ENCODE results near the gene NAXE. TPM values are rescaled to one million over a fixed set of nuclear protein-coding genes. Genes with fewer than 3 reads are reported as not detected.

The NAXE gene
- total RNA-seq, 2 donors from 2014 or later = 68.4 to 99.8 TPM

DNA sequence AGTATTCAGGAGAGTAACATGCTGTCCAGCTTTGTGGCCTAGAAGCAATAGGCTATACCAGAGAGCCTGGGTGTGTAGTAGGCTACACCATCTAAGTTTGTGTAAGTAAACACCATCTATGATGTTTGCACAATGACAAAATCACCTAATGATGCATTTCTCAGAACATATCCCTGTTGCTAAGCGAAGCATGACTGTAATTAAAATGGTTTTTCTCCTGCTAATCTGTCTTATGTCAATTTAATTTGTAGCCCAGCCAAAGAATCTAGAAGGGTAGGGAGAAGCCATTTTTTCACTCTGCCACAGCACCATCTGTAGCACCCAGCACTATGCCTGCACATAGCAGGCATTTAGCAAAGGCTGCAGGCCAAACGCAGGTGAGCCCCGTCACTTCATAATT is 14.0 kb upstream of the NAXE start:
- TF ChIP-seq, protein P1, sequence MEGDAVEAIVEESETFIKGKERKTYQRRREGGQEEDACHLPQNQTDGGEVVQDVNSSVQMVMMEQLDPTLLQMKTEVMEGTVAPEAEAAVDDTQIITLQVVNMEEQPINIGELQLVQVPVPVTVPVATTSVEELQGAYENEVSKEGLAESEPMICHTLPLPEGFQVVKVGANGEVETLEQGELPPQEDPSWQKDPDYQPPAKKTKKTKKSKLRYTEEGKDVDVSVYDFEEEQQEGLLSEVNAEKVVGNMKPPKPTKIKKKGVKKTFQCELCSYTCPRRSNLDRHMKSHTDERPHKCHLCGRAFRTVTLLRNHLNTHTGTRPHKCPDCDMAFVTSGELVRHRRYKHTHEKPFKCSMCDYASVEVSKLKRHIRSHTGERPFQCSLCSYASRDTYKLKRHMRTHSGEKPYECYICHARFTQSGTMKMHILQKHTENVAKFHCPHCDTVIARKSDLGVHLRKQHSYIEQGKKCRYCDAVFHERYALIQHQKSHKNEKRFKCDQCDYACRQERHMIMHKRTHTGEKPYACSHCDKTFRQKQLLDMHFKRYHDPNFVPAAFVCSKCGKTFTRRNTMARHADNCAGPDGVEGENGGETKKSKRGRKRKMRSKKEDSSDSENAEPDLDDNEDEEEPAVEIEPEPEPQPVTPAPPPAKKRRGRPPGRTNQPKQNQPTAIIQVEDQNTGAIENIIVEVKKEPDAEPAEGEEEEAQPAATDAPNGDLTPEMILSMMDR (IDR thresholded peaks at IDR 0.05) = no peak
- no peaks in the 10 kb centered on the region for H3K27me3 ChIP-seq
- H3K9me3 ChIP-seq = no peaks in the 10 kb centered on the region
- no peaks in the 10 kb centered on the region for H3K4me1 ChIP-seq
- no peak for DNase-seq
- intact Hi-C loops (cut with DNase I) = no loop called here
- no peak overlapping the region for H3K4me3 ChIP-seq
- H3K36me3 ChIP-seq = no peaks in the 10 kb centered on the region
- H3K9ac ChIP-seq (ENCODE audit: low read depth in 2 of 2, low read length in 2 of 2) = peak overlapping the region in 1 of 2 donors; percentile 34
- H3K27ac ChIP-seq = peak overlapping the region; percentile 47

DNA sequence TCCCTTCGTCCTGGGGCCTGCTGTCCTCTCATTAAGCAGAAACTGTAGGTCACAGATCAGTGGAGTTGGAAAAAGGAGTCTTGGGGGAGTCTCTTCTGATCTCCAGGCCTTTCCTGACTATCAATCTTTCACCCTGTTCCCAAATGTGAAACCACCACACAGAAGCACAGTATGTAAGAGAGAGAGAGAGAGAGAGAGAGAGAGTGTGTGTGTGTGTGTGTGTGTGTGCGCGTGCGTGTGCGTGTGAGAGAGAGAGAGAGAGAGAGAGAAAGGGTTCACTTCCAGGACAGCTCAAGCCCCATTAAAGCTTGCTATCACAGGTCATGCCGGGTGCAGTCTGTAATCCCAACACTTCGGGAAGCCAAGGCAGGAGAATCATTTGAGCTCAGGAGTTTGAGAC is 13.5 kb upstream of the NAXE start:
- no peak overlapping the region for H3K4me3 ChIP-seq
- intact Hi-C loops (cut with DNase I) = no loop called here
- no peaks in the 10 kb centered on the region for H3K27me3 ChIP-seq
- TF ChIP-seq, protein P1 (IDR thresholded peaks at IDR 0.05) = no peak
- no peaks in the 10 kb centered on the region for H3K36me3 ChIP-seq
- H3K4me1 ChIP-seq = no peaks in the 10 kb centered on the region
- H3K9me3 ChIP-seq = no peaks in the 10 kb centered on the region
- peak overlapping the region; percentile 47 for H3K27ac ChIP-seq
- no peak for DNase-seq
- H3K9ac ChIP-seq (ENCODE audit: low read depth in 2 of 2, low read length in 2 of 2) = peak overlapping the region in 1 of 2 donors; percentile 34

DNA sequence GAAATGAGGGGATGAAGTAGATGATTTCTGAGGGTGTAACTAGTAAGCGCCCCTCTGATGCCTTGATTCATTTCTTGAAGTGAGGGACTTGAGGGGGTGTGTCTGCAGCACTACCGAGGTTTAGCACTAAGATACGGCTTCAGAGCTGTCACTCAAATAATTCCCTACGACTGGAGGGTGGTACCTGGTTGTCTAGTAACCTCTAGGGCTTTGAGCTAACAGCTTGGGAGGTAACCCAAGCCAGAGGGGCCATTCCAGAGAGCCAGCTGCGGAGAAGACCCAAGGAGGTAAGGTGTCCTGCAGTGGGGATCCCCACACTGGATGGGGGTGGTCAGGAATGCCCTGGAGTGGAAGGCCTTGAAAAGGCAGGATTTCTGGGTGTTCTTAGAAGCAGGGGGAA is 12.1 kb upstream of the NAXE start, which contains the start of gene TTC24:
Gene TTC24 (plus strand): TSS at position 252 of the 400 bp plus-strand sequence. CDS start 1,642 bp downstream, outside the sequence.
- TF ChIP-seq, protein P1 (IDR thresholded peaks at IDR 0.05) = no peak
- H3K4me3 ChIP-seq = no peak within 1 kb of the TSS
- no peaks in the 10 kb centered on the region for H3K27me3 ChIP-seq
- no peaks in the 10 kb centered on the region for H3K9me3 ChIP-seq
- no peak within 1 kb of the TSS for H3K9ac ChIP-seq (ENCODE audit: low read depth in 2 of 2, low read length in 2 of 2)
- intact Hi-C loops (cut with DNase I) = no loop called here
- no peak for DNase-seq
- H3K36me3 ChIP-seq = no peaks in the 10 kb centered on the region
- H3K27ac ChIP-seq = no peak within 1 kb of the TSS
- H3K4me1 ChIP-seq = no peaks in the 10 kb centered on the region

DNA sequence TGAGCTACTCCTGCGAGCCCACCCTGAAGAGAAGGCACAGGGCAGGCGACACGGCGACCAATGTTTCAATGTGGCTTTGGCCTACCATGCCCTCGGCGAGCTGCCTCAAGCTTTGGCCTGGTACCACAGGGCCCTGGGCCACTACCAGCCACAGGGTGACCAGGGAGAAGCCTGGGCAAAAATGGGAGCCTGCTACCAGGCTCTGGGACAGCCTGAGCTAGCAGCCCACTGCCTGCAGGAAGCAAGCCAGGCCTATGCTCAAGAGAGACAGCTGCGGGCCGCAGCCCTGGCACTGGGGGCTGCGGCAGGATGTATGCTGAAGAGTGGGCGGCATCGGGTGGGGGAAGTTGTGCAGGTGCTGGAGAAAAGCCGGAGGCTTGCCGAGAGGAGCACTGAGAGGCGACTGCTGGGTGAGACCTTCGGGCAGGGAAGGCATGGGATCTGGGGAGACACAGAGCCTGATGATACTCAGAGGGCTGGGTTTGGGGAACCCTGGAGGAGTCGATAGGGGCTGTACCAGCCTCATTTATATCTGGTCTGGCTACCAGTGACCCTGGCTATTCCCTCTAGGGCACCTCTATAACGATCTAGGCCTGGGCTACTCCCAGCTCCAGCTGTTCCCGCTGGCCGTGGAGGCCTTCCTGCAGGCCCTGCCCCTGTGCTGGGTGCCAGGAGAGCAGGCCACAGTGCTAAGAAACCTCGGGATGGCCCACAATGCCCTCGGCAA is 9.8 kb upstream of the NAXE start:
- TF ChIP-seq, protein P1 (IDR thresholded peaks at IDR 0.05) = no peak
- no peaks in the 10 kb centered on the region for H3K4me1 ChIP-seq
- no peaks in the 10 kb centered on the region for H3K27me3 ChIP-seq
- H3K36me3 ChIP-seq = no peaks in the 10 kb centered on the region
- H3K27ac ChIP-seq = no peak overlapping the region
- no peak for DNase-seq
- intact Hi-C loops (cut with DNase I) = loop anchor here (5.0 kb wide), 1 partner anchor 130 kb away; no protein-coding TSS in a partner anchor
- no peak overlapping the region for H3K4me3 ChIP-seq
- no peak overlapping the region for H3K9ac ChIP-seq (ENCODE audit: low read depth in 2 of 2, low read length in 2 of 2)
- no peaks in the 10 kb centered on the region for H3K9me3 ChIP-seq

DNA sequence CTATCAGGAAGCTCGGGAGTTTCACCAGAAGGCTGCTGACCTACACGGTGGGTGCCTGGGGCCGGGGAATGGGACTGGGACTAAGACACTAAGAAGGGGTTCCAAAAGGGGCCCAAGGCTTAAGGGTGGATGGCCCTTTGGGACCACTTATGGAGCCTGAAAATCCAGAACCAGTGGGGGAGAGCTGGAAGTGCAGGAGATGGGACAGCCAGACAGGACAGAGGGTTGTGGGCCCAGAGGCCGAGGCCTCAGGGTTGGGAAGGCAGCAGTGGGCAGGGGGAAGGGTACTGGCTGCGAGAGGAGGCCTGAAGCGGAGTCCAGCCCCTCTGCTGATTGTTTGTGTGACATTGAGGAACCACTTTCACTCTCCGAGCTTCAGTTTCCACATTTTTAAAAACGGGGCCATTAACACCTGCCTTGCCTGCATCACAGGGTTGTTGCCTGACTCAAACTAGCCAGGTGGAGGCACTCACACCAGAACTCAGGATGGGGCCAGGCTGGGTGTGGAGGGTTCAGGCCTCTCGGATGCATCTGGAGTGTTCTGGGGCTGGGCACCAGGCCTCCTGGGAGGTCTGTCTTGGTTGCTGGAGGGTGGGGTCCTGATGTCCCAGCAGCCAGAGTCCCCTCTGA is 9.1 kb upstream of the NAXE start:
- no peaks in the 10 kb centered on the region for H3K27me3 ChIP-seq
- intact Hi-C loops (cut with DNase I) = loop anchor here (5.0 kb wide), 1 partner anchor 130 kb away; no protein-coding TSS in a partner anchor
- no peaks in the 10 kb centered on the region for H3K9me3 ChIP-seq
- no peak for DNase-seq
- TF ChIP-seq, protein P1 (IDR thresholded peaks at IDR 0.05) = no peak
- H3K9ac ChIP-seq (ENCODE audit: low read depth in 2 of 2, low read length in 2 of 2) = no peak overlapping the region
- no peak overlapping the region for H3K27ac ChIP-seq
- H3K36me3 ChIP-seq = no peaks in the 10 kb centered on the region
- H3K4me3 ChIP-seq = no peak overlapping the region
- no peaks in the 10 kb centered on the region for H3K4me1 ChIP-seq

Data from colonic mucosa (tissue), 4 donors.